ENCODE results near the gene GPR158.

The GPR158 gene

GRCh38 chr10:25444266-25444665 is 269.5 kb downstream of the GPR158 start:
- DNase-seq (ENCODE audit: low spot score): no peak
- no peak for TF ChIP-seq CTCF (IDR thresholded peaks at IDR 0.05; ENCODE audit: borderline replicate concordance, control extremely low read depth, extremely low read depth, insufficient read depth, missing control alignments)
- in situ Hi-C loops (cut with MboI; ENCODE audit: low sequenced_read_pairs, unreplicated experiment): no loop called here

GRCh38 chr10:25451401-25451800 is 276.6 kb downstream of the GPR158 start:
- in situ Hi-C loops (cut with MboI; ENCODE audit: low sequenced_read_pairs, unreplicated experiment): no loop called here
- no peak for DNase-seq (ENCODE audit: low spot score)
- TF ChIP-seq CTCF (IDR thresholded peaks at IDR 0.05; ENCODE audit: borderline replicate concordance, control extremely low read depth, extremely low read depth, insufficient read depth, missing control alignments): no peak

GRCh38 chr10:25453619-25454018 is 278.8 kb downstream of the GPR158 start:
- no peak for TF ChIP-seq CTCF (IDR thresholded peaks at IDR 0.05; ENCODE audit: borderline replicate concordance, control extremely low read depth, extremely low read depth, insufficient read depth, missing control alignments)
- DNase-seq (ENCODE audit: low spot score): no peak
- in situ Hi-C loops (cut with MboI; ENCODE audit: low sequenced_read_pairs, unreplicated experiment): no loop called here

GRCh38 chr10:25455980-25456567 is 281.3 kb downstream of the GPR158 start:
- in situ Hi-C loops (cut with MboI; ENCODE audit: low sequenced_read_pairs, unreplicated experiment): no loop called here
- no peak for DNase-seq (ENCODE audit: low spot score)
- no peak for TF ChIP-seq CTCF (IDR thresholded peaks at IDR 0.05; ENCODE audit: borderline replicate concordance, control extremely low read depth, extremely low read depth, insufficient read depth, missing control alignments)

- in situ Hi-C loops (cut with MboI; ENCODE audit: low sequenced_read_pairs, unreplicated experiment): no loop called here
- no peak for DNase-seq (ENCODE audit: low spot score)
- TF ChIP-seq CTCF (IDR thresholded peaks at IDR 0.05; ENCODE audit: borderline replicate concordance, control extremely low read depth, extremely low read depth, insufficient read depth, missing control alignments): no peak
Measured at GRCh38 chr10:25457552-25457951, 282.8 kb downstream of the GPR158 start.

GRCh38 chr10:25465582-25466372 is 291.0 kb downstream of the GPR158 start:
- in situ Hi-C loops (cut with MboI; ENCODE audit: low sequenced_read_pairs, unreplicated experiment): no loop called here
- TF ChIP-seq CTCF (IDR thresholded peaks at IDR 0.05; ENCODE audit: borderline replicate concordance, control extremely low read depth, extremely low read depth, insufficient read depth, missing control alignments): no peak
- DNase-seq (ENCODE audit: low spot score): no peak

Measured in GM13976 (cell line).